Smooth muscle cell (in vitro differentiated cells): ENCODE data around the gene MTNR1B. TPM values are rescaled to one million over a fixed set of nuclear protein-coding genes. Genes with fewer than 3 reads are reported as not detected.
A peak's percentile ranks its signal among the peaks of the same experiment; 100 is the strongest.

Source experiments
- DNase-seq: peaks from one replicate; lab custom pipeline; 2025; ENCODE audit not compliant: unreplicated experiment; lab: John Stamatoyannopoulos, UW
- H2AFZ ChIP-seq: fragments of 200-600 bp; sonication (generic); 2 replicates; pipeline ENCODE4 v1.6.0; 2016; ENCODE audit warnings: antibody characterized with exemption, low read depth, mild to moderate bottlenecking
- H3F3A ChIP-seq: fragments of 200-600 bp; sonication (generic); 2 replicates; pipeline ENCODE4 v1.6.0; 2017; ENCODE audit warnings: antibody characterized with exemption, low read depth
- H3K27ac ChIP-seq: fragments of 200-600 bp; sonication (generic); 2 replicates; pipeline ENCODE4 v1.5.1; 2016; ENCODE audit warnings: low read depth, mild to moderate bottlenecking
- H3K27me3 ChIP-seq: fragments of 200-600 bp; sonication (generic); 2 replicates; pipeline ENCODE4 v1.6.1; 2016; ENCODE audit warnings: low read depth, mild to moderate bottlenecking
- H3K36me3 ChIP-seq: fragments of 200-600 bp; sonication (generic); 2 replicates; pipeline ENCODE4 v1.5.1; 2016; ENCODE audit warnings: low read depth
- H3K4me1 ChIP-seq: fragments of 200-600 bp; sonication (generic); 2 replicates; pipeline ENCODE4 v1.5.1; 2016; ENCODE audit warnings: low read depth
- H3K4me2 ChIP-seq: fragments of 200-600 bp; sonication (generic); 2 replicates; pipeline ENCODE4 v1.6.0; 2016; ENCODE audit warnings: mild to moderate bottlenecking
- H3K4me3 ChIP-seq: fragments of 200-600 bp; sonication (generic); 2 replicates; pipeline ENCODE4 v1.5.1; 2016; ENCODE audit warnings: mild to moderate bottlenecking
- H3K79me2 ChIP-seq: fragments of 200-600 bp; sonication (generic); 2 replicates; pipeline ENCODE4 v1.6.0; 2016; ENCODE audit warnings: low read depth, mild to moderate bottlenecking
- H3K9ac ChIP-seq: fragments of 200-600 bp; sonication (generic); 2 replicates; pipeline ENCODE4 v1.6.0; 2016; ENCODE audit warnings: low read depth
- H3K9me3 ChIP-seq: fragments of 200-600 bp; sonication (generic); replicated peaks from 2 replicates; pipeline ENCODE4 v1.5.1; 2016; ENCODE audit warnings: low read depth
- H4K20me1 ChIP-seq: fragments of 200-600 bp; sonication (generic); 2 replicates; pipeline ENCODE4 v1.6.0; 2016; ENCODE audit warnings: low read depth
- CTCF ChIP-seq: fragments of 200-600 bp; sonication (generic); IDR thresholded peaks from 2 replicates; pipeline ENCODE4 v1.5.1; 2017; ENCODE audit warnings: borderline replicate concordance, mild to moderate bottlenecking, antibody characterized with exemption; ENCODE audit not compliant: insufficient read depth, poor library complexity, severe bottlenecking
- WGBS: methylation state at CpG from one replicate; pipeline ENCODE4 v1.1.7; 2016; ENCODE audit warnings: low lambda C conversion rate; 5-methylcytosine and 5-hydroxymethylcytosine counted together
- polyA plus RNA-seq: library from polyadenylated mRNA; unstranded; fragments of >200 nt; fragmentation: Nextera tagmentation; extraction: Ambion mirVana; gene quantifications from 2 replicates; pipeline ENCODE4 v1.2.1, GENCODE V29; 2016
- total RNA-seq: library from RNA; depleted of rRNA; stranded (reverse); fragments of >200 nt; gene quantifications from 2 replicates; pipeline ENCODE4 v1.2.3, GENCODE V29; 2014

Gene MTNR1B
- total and polyA plus RNA-seq, 2 experiments from 2014 or later: not detected

GRCh38 chr11:92941676-92942571 lies 27.5 kb upstream of the MTNR1B start:
- H3F3A ChIP-seq: no peaks in the 10 kb centered on the region
- no peak overlapping the region for H3K4me3 ChIP-seq
- no peak overlapping the region for H3K27ac ChIP-seq
- TF ChIP-seq CTCF: peak; percentile 72
- H3K36me3 ChIP-seq: no peaks in the 10 kb centered on the region
- H3K4me1 ChIP-seq: no peaks in the 10 kb centered on the region
- H3K79me2 ChIP-seq: no peaks in the 10 kb centered on the region
- DNase-seq: no peak
- no peaks in the 10 kb centered on the region for H4K20me1 ChIP-seq
- no peaks in the 10 kb centered on the region for H3K9me3 ChIP-seq
- H3K9ac ChIP-seq: no peak overlapping the region
- H2AFZ ChIP-seq: no peak overlapping the region
- 46% methylated on average over 12 of the region's 12 CpGs for WGBS
- H3K4me2 ChIP-seq: no peak overlapping the region
- H3K27me3 ChIP-seq: no peaks in the 10 kb centered on the region

- TF ChIP-seq CTCF: no peak
- H3K79me2 ChIP-seq: no peaks in the 10 kb centered on the region
- no peaks in the 10 kb centered on the region for H4K20me1 ChIP-seq
- H3K4me1 ChIP-seq: no peaks in the 10 kb centered on the region
- no peak overlapping the region for H3K4me3 ChIP-seq
- 78% methylated on average over 3 of the region's 3 CpGs for WGBS
- H3K27me3 ChIP-seq: no peaks in the 10 kb centered on the region
- DNase-seq: no peak
- H3K27ac ChIP-seq: no peak overlapping the region
- H2AFZ ChIP-seq: no peak overlapping the region
- H3K9me3 ChIP-seq: no peaks in the 10 kb centered on the region
- H3K36me3 ChIP-seq: no peaks in the 10 kb centered on the region
- no peaks in the 10 kb centered on the region for H3F3A ChIP-seq
- H3K9ac ChIP-seq: no peak overlapping the region
- no peak overlapping the region for H3K4me2 ChIP-seq
These were observed 22.7 kb upstream of the MTNR1B start for GRCh38 chr11:92946707-92947106.

- TF ChIP-seq CTCF: no peak
- Histone ChIP-seq H3K9me3 (no peaks in the 10 kb centered on the region), H3K9ac (no peak overlapping the region), H3K27me3 (no peaks in the 10 kb centered on the region), H3K79me2 (no peaks in the 10 kb centered on the region), H2AFZ (no peak overlapping the region), H4K20me1 (no peaks in the 10 kb centered on the region), H3K4me1 (no peaks in the 10 kb centered on the region), H3K4me2 (no peak overlapping the region), H3F3A (no peaks in the 10 kb centered on the region), H3K36me3 (no peaks in the 10 kb centered on the region), H3K27ac (no peak overlapping the region), H3K4me3 (no peak overlapping the region)
- WGBS: 90% methylated on average over 5 of the region's 5 CpGs
- no peak for DNase-seq
These were observed 21.3 kb upstream of the MTNR1B start for GRCh38 chr11:92948116-92948515.

GRCh38 chr11:92954003-92954402 lies 15.4 kb upstream of the MTNR1B start:
- Histone ChIP-seq H3K36me3 (no peaks in the 10 kb centered on the region), H3K9ac (no peak overlapping the region), H3F3A (no peaks in the 10 kb centered on the region), H3K27me3 (no peaks in the 10 kb centered on the region), H2AFZ (no peak overlapping the region), H4K20me1 (no peaks in the 10 kb centered on the region), H3K9me3 (no peaks in the 10 kb centered on the region), H3K4me2 (no peak overlapping the region), H3K79me2 (no peaks in the 10 kb centered on the region), H3K4me3 (no peak overlapping the region), H3K27ac (no peak overlapping the region), H3K4me1 (no peaks in the 10 kb centered on the region)
- DNase-seq: no peak
- whole genome bisulfite sequencing: 77% methylated on average over 5 of the region's 5 CpGs
- TF ChIP-seq CTCF: no peak
